OCI-LY1 (cell line): Measurements from ENCODE around the gene PTPRN2.

Source experiments
- CTCF ChIP-seq: fragments of 200-600 bp; sonication (generic), shearing (Covaris generic); IDR thresholded peaks from 2 replicates; pipeline ENCODE4 v1.5.1; 2017; ENCODE audit warnings: mild to moderate bottlenecking, antibody characterized with exemption, low read length, moderate library complexity, mixed read lengths
- EZH2 ChIP-seq: fragments of 200-600 bp; sonication (generic), shearing (Covaris generic); IDR thresholded peaks from 2 replicates; pipeline ENCODE4 v1.8.0; 2017; ENCODE audit warnings: borderline replicate concordance, mixed run types, mild to moderate bottlenecking, antibody characterized with exemption, low read length, moderate library complexity, mixed read lengths

GRCh38 chr7:158097453-158098124, 490.0 kb downstream of the PTPRN2 start:
- TF ChIP-seq CTCF (no peak), EZH2 (no peak)
